T-cell (primary cell): ENCODE results near the gene GYPC. TPM values are rescaled to one million over a fixed set of nuclear protein-coding genes. Genes with fewer than 3 reads are reported as not detected.
A peak's percentile ranks its signal among the peaks of the same experiment; 100 is the strongest.
"Not testable (repeated sequence)": the region's sequence is repeated elsewhere in the genome, so short reads cannot be mapped to it uniquely, and the experiment has no call there.

Experiments used
- ATAC-seq, 4 experiments: fragments of 200-7000 bp in 3 of 4; fragments of 150-1000 bp in 1 of 4; cut with Tn5 transposase; replicated peaks in 1 of 4; 1 replicate in 3 of 4; 2 replicates in 1 of 4; pipeline ENCODE4 v1.10.0; 2021; ENCODE audit warnings: moderate library complexity in 3 of 4, mild to moderate bottlenecking in 2 of 4, moderate number of reproducible peaks in 1 of 4
- CTCF ChIA-PET, 2 donors: fragments of 300-600 bp; sonication (Branson Sonifier 250); formaldehyde crosslinking; loops; one replicate each; lab custom pipeline; 2022; ENCODE audit warnings: antibody characterized with exemption in 2 of 2; lab: Charles Lee
- POLR2A ChIA-PET, 2 donors: fragments of 300-600 bp; sonication (Branson Sonifier 250); formaldehyde crosslinking; loops; one replicate each; lab custom pipeline; 2022; ENCODE audit warnings: antibody characterized with exemption in 2 of 2; lab: Charles Lee
- DNase-seq, 35 experiments: peaks; one replicate each; pipeline versions ENCODE4 v3.0.0 to v3.0.0-alpha.2; 2013 to 2023
- H3K27ac ChIP-seq: one replicate; pipeline ENCODE4 v1.5.1; 2013; ENCODE audit warnings: low read length
- H3K27me3 ChIP-seq, 2 experiments: replicated peaks in 1 of 2; 1 replicate in 1 of 2; 2 replicates in 1 of 2; pipeline versions ENCODE4 v1.6.1 to v1.7.0; 2013; ENCODE audit warnings: low read length in 1 of 2, mixed read lengths in 1 of 2; ENCODE audit not compliant: control insufficient read depth in 2 of 2, insufficient read depth in 2 of 2; ENCODE audit errors: extremely low read depth in 1 of 2
- H3K36me3 ChIP-seq, 2 donors: 1 replicate in 1 of 2; 2 replicates in 1 of 2; pipeline versions ENCODE4 v1.6.1 to v1.7.0; 2013; ENCODE audit warnings: low read length in 1 of 2; ENCODE audit not compliant: control insufficient read depth in 2 of 2, insufficient read depth in 1 of 2; ENCODE audit errors: extremely low read depth in 1 of 2
- H3K4me1 ChIP-seq, 2 experiments: 1 replicate in 1 of 2; 2 replicates in 1 of 2; pipeline versions ENCODE4 v1.6.1 to v1.7.0; 2013; ENCODE audit warnings: low read length in 2 of 2, mixed read lengths in 1 of 2; ENCODE audit not compliant: insufficient read depth in 2 of 2, control insufficient read depth in 1 of 2; ENCODE audit errors: extremely low read depth in 1 of 2
- H3K4me3 ChIP-seq, 2 donors: 1 replicate in 1 of 2; 2 replicates in 1 of 2; pipeline versions ENCODE4 v1.5.1 to v1.7.0; 2013; ENCODE audit warnings: mild to moderate bottlenecking in 2 of 2, low read length in 1 of 2, moderate library complexity in 1 of 2; ENCODE audit not compliant: control insufficient read depth in 1 of 2; ENCODE audit errors: extremely low read depth in 1 of 2
- H3K9me3 ChIP-seq: 2 replicates; pipeline ENCODE4 v1.7.0; 2013
- H3K27ac Mint-ChIP-seq, 2 donors: one replicate each; pipeline ENCODE4 v1.8.0; 2020 to 2021; ENCODE audit warnings: mild to moderate bottlenecking in 2 of 2, mixed read lengths in 2 of 2
- H3K27me3 Mint-ChIP-seq, 2 donors: one replicate each; pipeline ENCODE4 v1.8.0; 2021 to 2022; ENCODE audit warnings: mixed read lengths in 2 of 2
- H3K36me3 Mint-ChIP-seq: one replicate; pipeline ENCODE4 v1.8.0; 2021; ENCODE audit warnings: mixed read lengths
- H3K4me1 Mint-ChIP-seq, 3 donors: one replicate each; pipeline ENCODE4 v1.8.0; 2020 to 2022; ENCODE audit warnings: mixed read lengths in 3 of 3, mild to moderate bottlenecking in 1 of 3
- H3K4me3 Mint-ChIP-seq, 3 donors: one replicate each; pipeline ENCODE4 v1.8.0; 2020 to 2022; ENCODE audit warnings: mild to moderate bottlenecking in 3 of 3, mixed read lengths in 3 of 3, moderate library complexity in 3 of 3
- H3K9me3 Mint-ChIP-seq, 3 donors: one replicate each; pipeline ENCODE4 v1.8.0; 2020 to 2022; ENCODE audit warnings: mixed read lengths in 3 of 3
- WGBS: methylation state at CpG from one replicate; pipeline ENCODE4 v1.1.5; 2013; ENCODE audit warnings: missing lambda C conversion rate; ENCODE audit not compliant: insufficient coverage; 5-methylcytosine and 5-hydroxymethylcytosine counted together
- total RNA-seq, 35 experiments: library from RNA in 6 of 35; stranded (reverse) in 6 of 35; fragments of 120-200 nt in 1 of 35; gene quantifications; one replicate each; pipeline versions ENCODE4 v1.2.1 to v1.2.4 and lab custom pipeline; 2013 to 2026

Gene GYPC
- total RNA-seq, 5 donors from 2014 or later (not counting 1 experiment from before 2014, with no cell fraction given), result 109 to 137 (median 116) TPM

GRCh38 chr2:126646026-126646425 lies 9.9 kb upstream of the GYPC start:
- no peaks in the 10 kb centered on the region for H3K9me3 ChIP-seq
- H3K4me3 ChIP-seq, result no peak overlapping the region
- no peak overlapping the region for H3K27ac Mint-ChIP-seq
- no peak overlapping the region for H3K27ac ChIP-seq
- H3K36me3 Mint-ChIP-seq, result no peaks in the 10 kb centered on the region
- peaks cover 3 to 12% (median 7%) of the 10 kb centered on the region in 3 donors for H3K4me1 Mint-ChIP-seq
- H3K9me3 Mint-ChIP-seq, result peaks cover 5 to 8% (median 6%) of the 10 kb centered on the region in 3 donors
- CTCF ChIA-PET, result no interaction called here
- H3K4me1 ChIP-seq, result no peaks in the 10 kb centered on the region
- H3K36me3 ChIP-seq, result no peaks in the 10 kb centered on the region
- H3K27me3 Mint-ChIP-seq, result no peaks in the 10 kb centered on the region
- POLR2A ChIA-PET, result no interaction called here
- no peak for DNase-seq
- peaks cover 0 to 5% of the 10 kb centered on the region in 2 experiments for H3K27me3 ChIP-seq
- WGBS, result 88% methylated on average over 2 of the region's 3 CpGs
- no peak for ATAC-seq
- no peak overlapping the region for H3K4me3 Mint-ChIP-seq

GRCh38 chr2:126647714-126648344 lies 8.1 kb upstream of the GYPC start:
- ATAC-seq, H3K27me3 ChIP-seq, H3K4me3 ChIP-seq, H3K36me3 Mint-ChIP-seq, H3K36me3 ChIP-seq, H3K9me3 ChIP-seq, H3K4me1 ChIP-seq, H3K27ac ChIP-seq, H3K9me3 Mint-ChIP-seq, CTCF ChIA-PET, DNase-seq, H3K4me3 Mint-ChIP-seq, H3K27ac Mint-ChIP-seq, POLR2A ChIA-PET, H3K27me3 Mint-ChIP-seq: not testable (repeated sequence)
- H3K4me1 Mint-ChIP-seq, result peaks cover 3 to 12% (median 7%) of the 10 kb centered on the region in 3 donors
- WGBS, result no CpG with 5 or more reads among the region's 1 CpG

- ATAC-seq, POLR2A ChIA-PET, H3K9me3 Mint-ChIP-seq, H3K4me3 ChIP-seq, H3K4me1 ChIP-seq, H3K36me3 Mint-ChIP-seq, H3K27me3 ChIP-seq, DNase-seq, H3K4me3 Mint-ChIP-seq, H3K27ac Mint-ChIP-seq, H3K36me3 ChIP-seq, H3K27me3 Mint-ChIP-seq, CTCF ChIA-PET, H3K27ac ChIP-seq, H3K9me3 ChIP-seq: not testable (repeated sequence)
- no CpG with 5 or more reads among the region's 5 CpGs for WGBS
- H3K4me1 Mint-ChIP-seq, result peaks cover 3 to 12% (median 7%) of the 10 kb centered on the region in 3 donors
Measured at GRCh38 chr2:126648345-126648786, 7.6 kb upstream of the GYPC start.

GRCh38 chr2:126649101-126649500 lies 6.9 kb upstream of the GYPC start:
- Histone ChIP-seq H3K36me3 (no peaks in the 10 kb centered on the region), H3K9me3 (no peaks in the 10 kb centered on the region), H3K4me1 (no peaks in the 10 kb centered on the region), H3K27me3 (no peaks in the 10 kb centered on the region), H3K4me3 (no peak overlapping the region), H3K27ac (no peak overlapping the region)
- no peak for ATAC-seq
- H3K4me1 Mint-ChIP-seq, result peaks cover 7 to 12% (median 9%) of the 10 kb centered on the region in 3 donors
- H3K36me3 Mint-ChIP-seq, result no peaks in the 10 kb centered on the region
- no peak overlapping the region for H3K27ac Mint-ChIP-seq
- H3K27me3 Mint-ChIP-seq, result no peaks in the 10 kb centered on the region
- ChIA-PET POLR2A (no interaction called here), CTCF (no interaction called here)
- no peak overlapping the region for H3K4me3 Mint-ChIP-seq
- no peak for DNase-seq
- H3K9me3 Mint-ChIP-seq, result peaks cover 5 to 8% (median 6%) of the 10 kb centered on the region in 3 donors
- no CpG with 5 or more reads among the region's 1 CpG for WGBS

GRCh38 chr2:126650994-126651393 lies 5.0 kb upstream of the GYPC start:
- H3K27ac Mint-ChIP-seq, result no peak overlapping the region
- CTCF ChIA-PET, result no interaction called here

GRCh38 chr2:126652323-126652891 lies 3.6 kb upstream of the GYPC start:
- H3K36me3 ChIP-seq, result no peaks in the 10 kb centered on the region
- H3K4me3 Mint-ChIP-seq, result no peak overlapping the region
- H3K27ac Mint-ChIP-seq, result peak overlapping the region in 1 of 2 donors; percentile 28
- H3K4me1 Mint-ChIP-seq, result peaks cover 18 to 20% (median 19%) of the 10 kb centered on the region in 3 donors
- no CpG with 5 or more reads among the region's 1 CpG for WGBS
- peaks cover 5 to 8% (median 6%) of the 10 kb centered on the region in 3 donors for H3K9me3 Mint-ChIP-seq
- ChIA-PET CTCF (interaction anchor here (0.5 to 1.0 kb wide), 3 partner anchors 12 to 124 kb away, joined by 3 to 7 read pairs (median 3); no protein-coding TSS in a partner anchor), POLR2A (interaction anchor here in 1 of 2 donors (0.7 kb wide), 1 partner anchor 172 kb away, joined by 3 read pairs; no protein-coding TSS in a partner anchor)
- no peak overlapping the region for H3K27ac ChIP-seq
- no peaks in the 10 kb centered on the region for H3K9me3 ChIP-seq
- H3K4me3 ChIP-seq, result no peak overlapping the region
- H3K27me3 Mint-ChIP-seq, result no peaks in the 10 kb centered on the region
- no peak for DNase-seq
- ATAC-seq, result no peak
- H3K36me3 Mint-ChIP-seq, result no peaks in the 10 kb centered on the region
- H3K27me3 ChIP-seq, result no peaks in the 10 kb centered on the region
- H3K4me1 ChIP-seq, result peaks cover 5 to 15% of the 10 kb centered on the region in 2 experiments

More at GRCh38 chr2:126650994-126651393, 5.0 kb upstream of the GYPC start:
- ATAC-seq (no peak), DNase-seq (no peak)
- no peaks in the 10 kb centered on the region for H3K36me3 Mint-ChIP-seq
- no peak overlapping the region for H3K27ac ChIP-seq
- peaks cover 5 to 11% of the 10 kb centered on the region in 2 experiments for H3K4me1 ChIP-seq
- H3K4me3 ChIP-seq, result no peak overlapping the region
- peaks cover 11 to 18% (median 15%) of the 10 kb centered on the region in 3 donors for H3K4me1 Mint-ChIP-seq
- WGBS, result no CpG with 5 or more reads among the region's 3 CpGs
- H3K27me3 Mint-ChIP-seq, result no peaks in the 10 kb centered on the region
- H3K36me3 ChIP-seq, result no peaks in the 10 kb centered on the region
- H3K9me3 Mint-ChIP-seq, result peaks cover 5 to 8% (median 6%) of the 10 kb centered on the region in 3 donors
- H3K9me3 ChIP-seq, result no peaks in the 10 kb centered on the region
- POLR2A ChIA-PET, result no interaction called here
- no peak overlapping the region for H3K4me3 Mint-ChIP-seq
- no peaks in the 10 kb centered on the region for H3K27me3 ChIP-seq
